SK-N-SH (cell line): ENCODE results near the gene NDUFA3. TPM values are rescaled to one million over a fixed set of nuclear protein-coding genes. Genes with fewer than 3 reads are reported as not detected.

Experiments used
- CTCF ChIA-PET: fragments of 300-600, 350-600 bp; formaldehyde crosslinking; extraction: SDS; loops from one replicate; lab custom pipeline; 2021; lab: Yijun Ruan, JAX
- POLR2A ChIA-PET: fragments of 350-600 bp; sonication (Branson Sonifier 250); formaldehyde crosslinking; extraction: SDS; loops from one replicate; lab custom pipeline; 2020; ENCODE audit warnings: antibody characterized with exemption, inconsistent platforms; lab: Yijun Ruan, JAX
- DNase-seq: peaks from one replicate; pipeline ENCODE4 v3.0.0; 2012
- H2AFZ ChIP-seq: fragments of 200-600 bp; sonication (generic); 2 replicates; pipeline ENCODE4 v1.8.1; 2016; ENCODE audit warnings: antibody characterized with exemption, mild to moderate bottlenecking, low read depth
- H3F3A ChIP-seq: fragments of 200-600 bp; sonication (generic); replicated peaks from 2 replicates; pipeline ENCODE3; 2016; ENCODE audit warnings: antibody characterized with exemption, mild to moderate bottlenecking; ENCODE audit not compliant: insufficient read depth
- H3K27ac ChIP-seq, 2 experiments: fragments of 200-500 bp in 1 of 2; fragments of 200-600 bp in 1 of 2; sonication (Bioruptor generic) in 1 of 2; sonication (generic), shearing (Covaris generic) in 1 of 2; 2 replicates each; pipeline versions ENCODE4 v1.5.1 to v1.6.1; 2014 to 2016; ENCODE audit warnings: low read depth in 2 of 2, inconsistent platforms in 1 of 2, low read length in 1 of 2, mild to moderate bottlenecking in 1 of 2, mixed read lengths in 1 of 2
- H3K27me3 ChIP-seq: fragments of 200-600 bp; sonication (generic), shearing (Covaris generic); 2 replicates; pipeline ENCODE4 v1.6.1; 2016; ENCODE audit warnings: mixed run types; ENCODE audit not compliant: insufficient read depth
- H3K36me3 ChIP-seq, 2 experiments: fragments of 200-500 bp in 1 of 2; fragments of 200-600 bp in 1 of 2; sonication (Bioruptor generic) in 1 of 2; sonication (generic) in 1 of 2; replicated peaks in 1 of 2; 2 replicates each; pipeline versions ENCODE3 to v1.5.1; 2014 to 2016; ENCODE audit warnings: low read length in 1 of 2, mild to moderate bottlenecking in 1 of 2; ENCODE audit not compliant: insufficient read depth in 2 of 2, control insufficient read depth in 1 of 2
- H3K4me1 ChIP-seq, 2 experiments: fragments of 200-500 bp in 1 of 2; fragments of 200-600 bp in 1 of 2; sonication (Bioruptor generic) in 1 of 2; sonication (generic), shearing (Covaris generic) in 1 of 2; 2 replicates each; pipeline versions ENCODE4 v1.5.1 to v1.6.1; 2014 to 2016; ENCODE audit warnings: low read depth in 1 of 2, low read length in 1 of 2, mixed run types in 1 of 2; ENCODE audit not compliant: insufficient read depth in 2 of 2, control insufficient read depth in 1 of 2
- H3K4me2 ChIP-seq: fragments of 200-600 bp; sonication (generic), shearing (Covaris generic); 2 replicates; pipeline ENCODE4 v1.6.1; 2017; ENCODE audit warnings: mixed run types
- H3K4me3 ChIP-seq, 2 experiments: fragments of 200-500 bp in 1 of 2; fragments of 200-600 bp in 1 of 2; sonication (Bioruptor generic) in 1 of 2; sonication (generic), shearing (Covaris generic) in 1 of 2; 2 replicates each; pipeline versions ENCODE4 v1.5.1 to v1.8.1; 2014 to 2016; ENCODE audit warnings: low read depth in 2 of 2, inconsistent platforms in 1 of 2, low read length in 1 of 2, mild to moderate bottlenecking in 1 of 2, mixed read lengths in 1 of 2, moderate library complexity in 1 of 2
- H3K79me2 ChIP-seq: fragments of 200-600 bp; sonication (generic); 2 replicates; pipeline ENCODE4 v1.8.1; 2017; ENCODE audit warnings: mild to moderate bottlenecking; ENCODE audit not compliant: insufficient read depth
- H3K9ac ChIP-seq: fragments of 200-600 bp; sonication (generic); 2 replicates; pipeline ENCODE4 v1.6.1; 2017; ENCODE audit warnings: mixed run types
- H3K9me2 ChIP-seq: fragments of 200-600 bp; sonication (generic); 2 replicates; pipeline ENCODE4 v1.6.1; 2017; ENCODE audit warnings: mixed run types
- H3K9me3 ChIP-seq: fragments of 200-600 bp; sonication (generic); 2 replicates; pipeline ENCODE4 v1.6.1; 2017; ENCODE audit warnings: mixed run types, mild to moderate bottlenecking, moderate library complexity
- H4K20me1 ChIP-seq: fragments of 200-600 bp; sonication (generic); 2 replicates; pipeline ENCODE4 v1.6.1; 2017; ENCODE audit warnings: mild to moderate bottlenecking, mixed run types; ENCODE audit not compliant: insufficient read depth
- ELF1 ChIP-seq: IDR thresholded peaks from 2 replicates; pipeline ENCODE4 v1.4.0; 2012
- EP300 ChIP-seq, 2 experiments: IDR thresholded peaks; 2 replicates each; pipeline versions ENCODE4 v1.4.0 to v1.6.1; 2012; ENCODE audit warnings: borderline replicate concordance in 1 of 2, low read depth in 1 of 2, low read length in 1 of 2
- FOSL2 ChIP-seq: IDR thresholded peaks from 2 replicates; pipeline ENCODE4 v1.4.0; 2012; ENCODE audit warnings: low read depth, mild to moderate bottlenecking, moderate library complexity, borderline replicate concordance
- MAX ChIP-seq: IDR thresholded peaks from 2 replicates; pipeline ENCODE4 v1.4.0; 2012; ENCODE audit warnings: low read depth
- MXI1 ChIP-seq: IDR thresholded peaks from 2 replicates; pipeline ENCODE4 v1.6.1; 2012; ENCODE audit warnings: mild to moderate bottlenecking, low read depth, low read length, improper control_type of control experiment
- NFIC ChIP-seq: IDR thresholded peaks from 2 replicates; pipeline ENCODE4 v1.4.0; 2012; ENCODE audit warnings: borderline replicate concordance
- NRF1 ChIP-seq: IDR thresholded peaks from 2 replicates; pipeline ENCODE4 v1.6.1; 2012; ENCODE audit warnings: low read depth, mild to moderate bottlenecking, low read length
- PBX3 ChIP-seq: IDR thresholded peaks from 2 replicates; pipeline ENCODE4; 2012
- RCOR1 ChIP-seq: fragments of 150-350 bp; IDR thresholded peaks from 2 replicates; pipeline ENCODE4 v1.6.1; 2017; ENCODE audit warnings: antibody characterized with exemption, low read length
- SIN3A ChIP-seq: IDR thresholded peaks from 2 replicates; pipeline ENCODE4 v1.6.1; 2012; ENCODE audit warnings: low read depth, mild to moderate bottlenecking, low read length, moderate library complexity, borderline replicate concordance
- TAF1 ChIP-seq: IDR thresholded peaks from 2 replicates; pipeline ENCODE4 v1.6.1; 2012; ENCODE audit warnings: low read depth, mild to moderate bottlenecking, low read length, moderate library complexity, borderline replicate concordance
- USF1 ChIP-seq: IDR thresholded peaks from 2 replicates; pipeline ENCODE4 v1.4.0; 2012; ENCODE audit warnings: low read depth, borderline replicate concordance
- USF2 ChIP-seq: fragments of 150-350 bp; IDR thresholded peaks from 2 replicates; pipeline ENCODE4 v1.6.1; 2017; ENCODE audit warnings: antibody characterized with exemption, low read length, low read depth, borderline replicate concordance
- WGBS: methylation state at CpG from one replicate; pipeline ENCODE4 v1.1.6; 2017; ENCODE audit warnings: low lambda C conversion rate; 5-methylcytosine and 5-hydroxymethylcytosine counted together
- polyA plus RNA-seq, 3 experiments: library from polyadenylated mRNA; depleted of rRNA; stranded (reverse); fragments of >200 nt; gene quantifications; 2 replicates each; pipeline ENCODE4 v1.2.3, GENCODE V29; 2012

Gene NDUFA3
- polyA plus RNA-seq, 1 of the 3 experiments (the other 2 are of a cell fraction), result 87.0 TPM

- ChIA-PET POLR2A (interaction anchor here (1.0 to 1.2 kb wide), 2 partner anchors 11 to 12 kb away, joined by 3 to 4 read pairs; partner anchors contain the start of genes CNOT3 and LENG1), CTCF (interaction anchor here (0.9 to 1.3 kb wide), 4 partner anchors 11 to 20 kb away, joined by 3 to 5 read pairs (median 4); partner anchors contain the start of gene LENG1)
- peaks cover 4% of the 10 kb centered on the region for H4K20me1 ChIP-seq
- no peak overlapping the region for H3K27ac ChIP-seq
- no peak overlapping the region for H3K4me3 ChIP-seq
- no peaks in the 10 kb centered on the region for H3K4me1 ChIP-seq
- H3K27me3 ChIP-seq, result no peaks in the 10 kb centered on the region
- peaks cover 5% of the 10 kb centered on the region; the same call in 1 of the 2 replicates for H3K79me2 ChIP-seq
- TF ChIP-seq NRF1, result no peak
- TF ChIP-seq RCOR1, result no peak
- no peak for TF ChIP-seq TAF1
- TF ChIP-seq NFIC, result no peak
- peaks cover 32 to 90% of the 10 kb centered on the region in 2 experiments for H3K36me3 ChIP-seq
- H3K9me3 ChIP-seq, result no peaks in the 10 kb centered on the region
- H3K9me2 ChIP-seq, result no peaks in the 10 kb centered on the region
- no peak overlapping the region for H2AFZ ChIP-seq
- H3K4me2 ChIP-seq, result no peak overlapping the region
- WGBS, result 85% methylated on average over 3 of the region's 3 CpGs
- peaks cover 3% of the 10 kb centered on the region for H3F3A ChIP-seq
- H3K9ac ChIP-seq, result no peak overlapping the region
- no peak for DNase-seq
These were observed 45.0 kb downstream of the NDUFA3 start for GRCh38 chr19:54147676-54148075.

GRCh38 chr19:54148158-54148557, 45.5 kb downstream of the NDUFA3 start:
- DNase-seq, result no peak
- TF ChIP-seq USF2, result no peak
- no peak for TF ChIP-seq RCOR1
- TF ChIP-seq USF1, result no peak
- no peak for TF ChIP-seq TAF1
- Histone ChIP-seq H3F3A (peaks cover 3% of the 10 kb centered on the region), H2AFZ (no peak overlapping the region), H3K9ac (no peak overlapping the region), H3K27ac (no peak overlapping the region), H4K20me1 (no peaks in the 10 kb centered on the region), H3K4me3 (no peak overlapping the region), H3K27me3 (no peaks in the 10 kb centered on the region), H3K4me1 (no peaks in the 10 kb centered on the region), H3K4me2 (no peak overlapping the region), H3K9me3 (no peaks in the 10 kb centered on the region), H3K9me2 (no peaks in the 10 kb centered on the region), H3K36me3 (peaks cover 28 to 90% of the 10 kb centered on the region in 2 experiments), H3K79me2 (peaks cover under 1% of the 10 kb centered on the region; the same call in 1 of the 2 replicates)
- WGBS, result 92% methylated on average over 18 of the region's 19 CpGs
- CTCF ChIA-PET, result interaction anchor here (1.0 to 1.3 kb wide), 3 partner anchors 10 to 20 kb away, joined by 3 to 5 read pairs (median 4); no protein-coding TSS in a partner anchor
- POLR2A ChIA-PET, result interaction anchor here (1.0 to 1.2 kb wide), 2 partner anchors 11 kb away, joined by 3 to 4 read pairs; partner anchors contain the start of genes CNOT3 and LENG1

- Histone ChIP-seq H3K79me2 (no peaks in the 10 kb centered on the region), H3K4me1 (no peaks in the 10 kb centered on the region), H2AFZ (no peak overlapping the region), H3K4me2 (no peak overlapping the region), H4K20me1 (no peaks in the 10 kb centered on the region), H3K9me3 (no peaks in the 10 kb centered on the region), H3K27ac (no peak overlapping the region), H3K27me3 (no peaks in the 10 kb centered on the region), H3K4me3 (no peak overlapping the region), H3K36me3 (peaks cover 22 to 90% of the 10 kb centered on the region in 2 experiments), H3K9ac (no peak overlapping the region), H3K9me2 (no peaks in the 10 kb centered on the region), H3F3A (peaks cover 12% of the 10 kb centered on the region)
- DNase-seq, result no peak
- WGBS, result 91% methylated on average over 11 of the region's 12 CpGs
- ChIA-PET CTCF (no interaction called here), POLR2A (interaction anchor here (1.2 to 1.6 kb wide), 2 partner anchors 10 to 12 kb away, joined by 3 to 6 read pairs; partner anchors contain the start of gene LENG1)
- TF ChIP-seq FOSL2 (no peak), EP300 (IDR thresholded peaks at IDR 0.05; ENCODE audit: borderline replicate concordance in 1 of 2, low read depth in 1 of 2, low read length in 1 of 2) (no peak), PBX3 (no peak), USF1 (no peak), NRF1 (no peak), NFIC (no peak), MAX (no peak), MXI1 (no peak), ELF1 (no peak), USF2 (no peak), SIN3A (no peak)
These were observed 46.6 kb downstream of the NDUFA3 start for GRCh38 chr19:54149021-54149812.
